GM21381 (cell line): Measurements from ENCODE around the gene SLC22A4.

Experiments used
- ATAC-seq: cut with Tn5 transposase; IDR thresholded peaks from one replicate; pipeline ENCODE4 v1.9.1; 2021; ENCODE audit warnings: mild to moderate bottlenecking, moderate library complexity; ENCODE audit not compliant: unreplicated experiment

SLC22A4 gene

DNA sequence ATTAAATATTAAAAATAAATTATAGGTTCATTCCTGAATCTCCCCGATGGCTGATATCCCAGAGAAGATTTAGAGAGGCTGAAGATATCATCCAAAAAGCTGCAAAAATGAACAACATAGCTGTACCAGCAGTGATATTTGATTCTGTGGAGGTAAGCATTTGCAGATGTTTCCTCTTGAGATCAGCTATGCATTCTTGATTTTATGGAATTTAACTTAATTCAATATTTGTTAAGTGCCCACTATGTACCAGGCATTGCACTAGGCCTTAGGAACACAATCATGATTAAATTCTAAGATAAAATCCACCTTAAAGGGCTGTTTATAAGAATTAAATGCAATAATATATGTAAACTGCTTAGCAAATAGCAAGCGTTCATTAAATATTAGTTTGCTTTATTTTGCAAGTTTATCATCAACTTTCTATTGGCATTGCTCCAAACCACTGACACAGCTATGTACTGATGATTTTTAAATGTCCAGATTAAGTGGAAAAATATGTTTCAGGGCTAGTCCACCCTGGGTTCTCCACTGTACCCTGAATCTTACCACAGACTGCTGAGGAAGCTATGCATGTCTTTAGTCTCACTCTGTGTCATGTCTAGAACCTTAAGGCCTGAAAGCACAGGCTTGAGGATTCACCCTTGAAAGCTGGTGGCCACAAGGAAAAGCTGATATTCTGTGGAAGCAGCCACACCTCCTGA is 33.2 kb downstream of the SLC22A4 start:
- no peak for ATAC-seq

DNA sequence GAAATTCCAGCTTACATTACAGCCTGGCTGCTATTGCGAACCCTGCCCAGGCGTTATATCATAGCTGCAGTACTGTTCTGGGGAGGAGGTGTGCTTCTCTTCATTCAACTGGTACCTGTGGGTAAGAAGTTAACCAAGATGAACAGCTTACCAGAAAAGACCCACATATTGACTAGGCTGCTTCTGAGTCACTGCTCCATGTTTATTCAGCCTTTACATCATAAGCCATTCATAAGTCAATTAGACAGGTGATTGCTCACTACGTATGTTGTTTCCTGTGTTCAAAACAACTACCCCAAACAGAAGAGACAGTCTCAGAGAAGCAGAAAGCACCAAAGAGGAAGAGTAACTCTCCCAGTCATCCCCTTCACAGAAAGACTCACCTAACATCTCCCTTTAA is 40.6 kb downstream of the SLC22A4 start:
- no peak for ATAC-seq

GRCh38 chr5:132335402-132335801 is 41.2 kb downstream of the SLC22A4 start:
- no peak for ATAC-seq

- ATAC-seq, result no peak
Observed at GRCh38 chr5:132339502-132339901, 45.3 kb downstream of the SLC22A4 start.

GRCh38 chr5:132342291-132343180 is 48.3 kb downstream of the SLC22A4 start:
- ATAC-seq, result no peak

DNA sequence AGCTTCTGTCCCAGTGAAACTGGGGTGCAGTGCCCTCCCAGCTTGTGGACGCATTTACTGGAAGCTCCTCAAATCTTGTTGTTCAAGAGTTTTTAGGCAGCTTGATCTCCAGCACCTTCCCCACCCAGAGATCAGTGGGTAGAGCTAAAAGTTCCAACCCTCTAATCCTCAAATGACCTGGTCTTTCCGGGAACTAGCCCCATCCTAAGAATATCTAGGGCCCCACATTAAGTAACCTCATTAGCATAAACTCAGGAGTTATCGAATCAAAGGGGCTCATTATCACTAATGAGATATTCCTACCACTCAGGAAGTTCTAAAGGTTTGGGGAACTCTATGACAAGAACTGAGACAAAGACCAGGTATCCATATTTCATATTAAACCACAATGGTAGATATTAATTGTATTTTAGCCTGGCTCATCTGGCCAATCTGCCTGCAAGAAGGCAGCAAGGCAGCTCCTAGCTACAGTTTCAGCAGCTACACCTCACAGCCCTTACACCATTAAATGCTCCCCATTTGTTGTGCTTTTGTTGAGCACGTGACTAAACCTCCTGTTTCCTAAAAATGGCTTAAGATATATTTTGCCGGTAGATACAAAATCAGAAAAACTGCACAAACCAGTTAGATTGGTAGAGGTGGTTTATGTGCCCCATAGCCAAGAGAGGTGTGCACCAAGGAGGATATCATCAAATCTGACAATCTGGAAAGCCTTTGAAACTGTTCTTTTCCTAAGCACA is 50.8 kb downstream of the SLC22A4 start:
- ATAC-seq, result no peak

- no peak for ATAC-seq
Observed at GRCh38 chr5:132353486-132353995, 59.3 kb downstream of the SLC22A4 start.

DNA sequence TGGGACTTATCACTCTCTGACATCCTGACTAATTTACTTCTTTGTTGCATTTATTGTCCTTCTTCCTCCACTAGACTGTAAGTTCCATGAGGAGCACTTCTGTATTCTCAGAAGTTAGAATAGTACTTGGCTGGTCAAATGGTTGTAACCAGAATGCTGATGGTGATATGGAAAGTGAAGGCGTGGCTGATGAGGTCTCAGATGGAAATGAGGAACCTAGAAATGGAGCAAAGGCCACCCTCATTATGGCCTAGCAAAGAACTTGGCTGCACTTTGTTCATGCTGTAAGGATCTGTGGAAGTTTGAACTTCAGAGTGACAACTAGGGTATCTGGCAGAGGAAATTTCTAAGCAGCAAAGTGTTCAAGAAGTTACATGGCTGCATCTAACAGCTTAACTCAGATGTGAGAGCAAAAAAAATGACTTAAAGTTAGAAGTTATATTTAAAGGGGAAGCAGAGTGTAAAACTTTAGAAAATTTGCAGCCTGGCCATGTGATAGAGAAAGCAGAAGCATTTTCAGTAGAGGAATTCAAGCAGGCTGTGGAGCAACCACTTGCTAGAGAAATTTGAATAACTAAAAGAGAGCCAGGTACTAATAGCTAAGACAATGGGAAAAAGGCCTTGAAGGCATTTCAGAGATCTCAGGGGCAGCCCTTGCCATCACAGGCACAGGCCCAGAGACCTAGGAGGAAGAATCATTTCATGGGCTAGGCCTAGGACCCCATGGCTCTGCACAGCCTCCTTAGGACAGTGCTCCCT is 60.4 kb downstream of the SLC22A4 start:
- no peak for ATAC-seq

DNA sequence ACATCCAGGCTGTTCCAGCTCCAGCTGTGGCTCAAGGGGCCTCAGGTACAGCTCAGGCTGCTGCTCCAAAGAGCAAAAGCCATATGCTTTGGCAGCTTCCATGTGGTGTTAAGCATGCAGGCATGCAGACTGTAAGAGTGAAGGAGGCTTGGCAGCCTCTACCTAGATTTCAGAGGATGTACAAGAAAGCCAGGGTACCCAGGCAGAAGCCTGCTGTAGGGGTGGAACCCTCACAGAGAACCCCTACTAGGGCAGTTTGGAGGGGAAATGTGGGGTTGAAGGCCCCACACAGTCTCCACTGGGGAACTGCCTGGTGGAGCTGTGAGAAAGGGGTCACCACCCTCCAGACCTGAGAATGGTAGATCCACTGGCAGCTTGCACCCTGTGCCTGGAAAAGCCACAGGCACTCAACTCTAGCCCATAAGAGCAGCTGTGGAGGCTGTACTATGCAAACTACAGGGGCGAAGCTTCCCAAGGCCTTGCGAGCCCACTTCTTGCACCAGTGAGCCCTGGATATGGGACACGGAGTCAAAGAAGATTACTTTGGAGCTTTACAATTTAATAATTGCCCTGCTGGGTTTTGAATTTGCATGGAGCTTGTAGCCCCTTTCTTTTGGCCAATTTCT is 61.1 kb downstream of the SLC22A4 start:
- no peak for ATAC-seq

DNA sequence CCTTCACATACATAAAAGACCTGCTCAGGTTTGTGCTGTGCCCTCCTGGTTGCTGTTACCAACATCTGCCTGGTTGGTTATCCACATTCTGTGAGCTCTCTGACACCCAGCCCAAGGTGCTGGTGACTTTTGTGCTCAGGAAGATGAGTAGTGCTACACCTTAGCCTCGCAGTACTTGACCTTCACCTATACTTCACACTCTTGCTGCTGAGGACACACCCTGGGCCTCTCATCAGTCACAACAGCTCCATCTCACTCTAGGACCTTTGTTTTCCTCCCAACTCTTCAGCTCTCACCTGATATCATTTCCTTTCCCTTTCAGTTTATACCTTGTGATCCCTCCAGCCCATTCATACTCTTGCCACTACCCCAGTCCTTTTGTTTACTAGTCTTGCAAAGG is 64.6 kb downstream of the SLC22A4 start:
- no peak for ATAC-seq

- ATAC-seq, result no peak
Observed at GRCh38 chr5:132362086-132362485, 67.9 kb downstream of the SLC22A4 start.

DNA sequence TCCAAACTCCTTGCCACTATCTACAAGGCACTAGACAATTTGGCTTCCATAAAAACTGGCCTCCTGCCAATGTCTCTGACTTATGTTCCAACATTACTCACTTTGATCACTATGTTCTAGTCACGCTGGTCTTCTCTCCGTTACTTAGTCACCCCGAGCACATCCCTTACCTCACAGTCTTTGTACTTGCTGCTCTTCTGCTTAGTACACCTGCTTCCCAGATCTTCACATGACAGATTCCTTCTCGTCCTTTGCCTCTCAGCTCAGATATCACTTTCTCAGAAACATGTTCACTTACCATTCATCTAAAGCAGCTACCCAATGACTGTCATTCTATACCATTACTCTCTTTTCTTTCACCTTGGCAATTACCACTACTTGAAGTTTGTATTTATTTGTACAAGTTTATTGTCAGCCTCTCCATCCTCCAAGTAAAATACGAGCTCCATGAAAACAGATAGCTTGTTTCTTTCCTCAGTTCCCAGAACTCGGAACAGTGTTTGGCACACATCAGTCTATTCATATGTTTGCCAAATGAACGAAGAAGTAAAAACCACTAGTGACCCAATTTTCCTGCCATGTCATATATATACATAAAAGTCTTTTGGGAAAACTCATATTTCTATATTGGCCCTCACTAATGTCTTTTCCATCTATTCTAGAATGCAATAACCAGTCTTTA is 69.4 kb downstream of the SLC22A4 start:
- no peak for ATAC-seq

DNA sequence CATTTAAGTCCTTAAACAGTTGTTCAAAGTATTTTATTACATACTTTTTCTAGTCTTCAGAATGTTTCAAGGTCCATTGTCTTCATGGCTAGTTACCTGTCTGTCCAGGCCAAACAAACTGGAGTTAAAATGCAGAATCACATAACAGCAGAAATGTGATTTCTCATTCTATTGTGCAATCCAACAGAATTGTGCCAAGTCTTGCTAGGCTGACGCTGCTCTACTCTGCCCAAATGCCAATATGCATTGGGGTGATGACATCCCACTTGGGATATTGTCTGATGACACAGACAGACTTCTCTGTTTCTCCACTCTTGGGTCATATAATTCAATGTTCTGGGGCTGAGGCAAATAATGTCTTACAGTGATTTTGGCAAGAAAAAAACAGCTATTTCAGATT is 70.1 kb downstream of the SLC22A4 start:
- ATAC-seq, result no peak

GRCh38 chr5:132365213-132365612 is 71.0 kb downstream of the SLC22A4 start:
- ATAC-seq, result no peak

DNA sequence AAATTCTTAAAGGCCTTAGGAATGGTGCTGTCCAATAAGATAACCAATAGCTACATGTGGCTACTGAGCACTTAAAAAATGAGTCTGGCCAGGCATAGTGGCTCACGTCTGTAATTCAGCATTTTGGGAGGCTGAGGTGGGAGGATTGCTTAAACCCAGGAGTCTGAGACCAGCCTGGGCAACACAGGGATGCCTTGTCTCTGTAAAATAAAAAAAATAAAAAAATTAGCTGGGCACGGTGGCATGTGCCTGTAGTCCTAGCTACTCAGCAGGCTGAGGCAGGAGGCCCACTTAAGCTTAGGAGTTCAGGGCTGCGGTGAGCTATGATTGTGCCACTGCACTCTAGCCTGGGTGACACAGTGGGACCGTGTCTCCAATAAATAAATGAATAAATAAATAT is 74.0 kb downstream of the SLC22A4 start:
- no peak for ATAC-seq

DNA sequence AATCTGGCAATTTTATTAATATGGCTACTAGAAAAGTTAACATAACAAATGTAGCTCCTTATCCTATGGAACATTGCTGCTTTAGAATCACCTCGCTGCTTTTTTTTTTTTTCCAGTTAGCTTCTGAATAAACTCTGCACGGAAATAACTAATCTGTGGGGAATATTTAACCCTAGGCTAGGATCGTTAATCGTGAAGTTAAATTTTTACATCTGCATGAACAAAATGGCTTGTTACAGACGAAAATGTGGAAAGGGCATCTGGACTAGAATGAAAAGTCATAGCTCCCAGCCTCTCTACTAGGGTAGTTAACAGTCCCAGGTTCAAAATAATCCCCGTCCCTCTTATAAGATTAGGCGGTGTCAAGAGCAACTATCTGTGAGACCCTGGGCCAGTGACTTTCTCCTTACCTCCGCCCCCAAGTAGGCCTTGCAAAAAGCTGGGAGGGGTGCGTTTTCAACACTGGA is 74.8 kb downstream of the SLC22A4 start:
- no peak for ATAC-seq

GRCh38 chr5:132369474-132370180 is 75.4 kb downstream of the SLC22A4 start, which contains the start of gene SLC22A5:
Gene SLC22A5, plus strand, starts transcription at chr5:132369710. Its CDS starts 263 bp downstream, at chr5:132369973.
- peak; percentile 85 for ATAC-seq

- ATAC-seq, result no peak
Observed at GRCh38 chr5:132370181-132370970, 76.2 kb downstream of the SLC22A4 start.
